H1 (cell line): ENCODE data around the gene ROGDI. TPM values are rescaled to one million over a fixed set of nuclear protein-coding genes. Genes with fewer than 3 reads are reported as not detected.

Source experiments
- CTCF ChIA-PET: fragments of 300-600 bp; sonication (Branson Sonifier 250); formaldehyde crosslinking; loops from one replicate; lab custom pipeline; 2021; ENCODE audit not compliant: partially characterized antibody; lab: Charles Lee
- POLR2A ChIA-PET: fragments of 300-600 bp; sonication (Branson Sonifier 250); formaldehyde crosslinking; loops from one replicate; lab custom pipeline; 2021; ENCODE audit warnings: inconsistent platforms; ENCODE audit not compliant: partially characterized antibody; lab: Charles Lee
- DNase-seq, 2 experiments: peaks; one replicate each; pipeline versions ENCODE4 v3.0.0 to v3.0.0-alpha.2; 2010 to 2022; ENCODE audit warnings: low spot score in 2 of 2, low read depth in 1 of 2, mixed read lengths in 1 of 2
- FAIRE-seq: peaks from 2 replicates; lab custom pipeline; 2011; peaks lifted over from hg19 to GRCh38; lab: Jason Lieb, UNC
- H2AFZ ChIP-seq: 2 replicates; pipeline ENCODE4 v1.8.1; 2012; ENCODE audit warnings: low read length, inconsistent platforms
- H2AK5ac ChIP-seq: 2 replicates; pipeline ENCODE4 v1.6.1; 2013; ENCODE audit warnings: low read depth, low read length
- H2BK120ac ChIP-seq: replicated peaks from 2 replicates; pipeline ENCODE3; 2013; ENCODE audit warnings: low read depth, low read length, inconsistent platforms
- H2BK12ac ChIP-seq: 2 replicates; pipeline ENCODE4 v1.6.1; 2013; ENCODE audit warnings: low read depth, low read length
- H2BK15ac ChIP-seq: 2 replicates; pipeline ENCODE4 v1.6.1; 2013; ENCODE audit warnings: low read length
- H2BK20ac ChIP-seq: 2 replicates; pipeline ENCODE4 v1.6.1; 2013; ENCODE audit warnings: low read length
- H2BK5ac ChIP-seq: 2 replicates; pipeline ENCODE4 v1.6.1; 2013; ENCODE audit warnings: low read depth, low read length
- H3K14ac ChIP-seq: 2 replicates; pipeline ENCODE4 v1.6.1; 2013; ENCODE audit warnings: inconsistent platforms; ENCODE audit not compliant: insufficient read length
- H3K18ac ChIP-seq: 2 replicates; pipeline ENCODE4 v1.6.1; 2013; ENCODE audit warnings: low read length; ENCODE audit errors: extremely low read depth
- H3K23ac ChIP-seq: 2 replicates; pipeline ENCODE4 v1.6.1; 2013; ENCODE audit warnings: inconsistent platforms; ENCODE audit not compliant: insufficient read length
- H3K23me2 ChIP-seq: 2 replicates; pipeline ENCODE4 v1.6.1; 2013; ENCODE audit warnings: low read depth, low read length
- H3K27ac ChIP-seq: 2 replicates; pipeline ENCODE4 v1.6.1; 2011; ENCODE audit warnings: low read depth, low read length, inconsistent platforms
- H3K27me3 ChIP-seq, 4 experiments: replicated peaks in 1 of 4; 1 replicate in 1 of 4; 2 replicates in 3 of 4; pipeline versions ENCODE4 v1.6.1 to v1.8.1; 2011 to 2013; ENCODE audit warnings: low read length in 3 of 4, mild to moderate bottlenecking in 3 of 4, inconsistent platforms in 2 of 4, mixed read lengths in 2 of 4, moderate library complexity in 1 of 4; ENCODE audit not compliant: control insufficient read depth in 3 of 4, insufficient read depth in 3 of 4; ENCODE audit errors: extremely low read depth in 1 of 4
- H3K36me3 ChIP-seq, 4 experiments: 2 replicates each; pipeline versions ENCODE4 v1.6.1 to v1.8.1; 2011 to 2013; ENCODE audit warnings: mild to moderate bottlenecking in 4 of 4, low read length in 3 of 4, moderate library complexity in 2 of 4, control low read depth in 1 of 4, inconsistent platforms in 1 of 4; ENCODE audit not compliant: insufficient read depth in 4 of 4, control insufficient read depth in 2 of 4
- H3K4ac ChIP-seq: replicated peaks from 2 replicates; pipeline ENCODE3; 2013; ENCODE audit warnings: low read length, low read depth, mixed read lengths, inconsistent platforms; ENCODE audit not compliant: insufficient read length
- H3K4me1 ChIP-seq, 4 experiments: replicated peaks in 1 of 4; 1 replicate in 1 of 4; 2 replicates in 3 of 4; pipeline versions ENCODE4 v1.6.1 to v1.8.1; 2011 to 2013; ENCODE audit warnings: low read length in 3 of 4, inconsistent platforms in 2 of 4, mixed read lengths in 1 of 4; ENCODE audit not compliant: insufficient read depth in 4 of 4, control insufficient read depth in 3 of 4
- H3K4me2 ChIP-seq, 2 experiments: 2 replicates each; pipeline versions ENCODE4 v1.6.1 to v1.8.1; 2011 to 2013; ENCODE audit warnings: low read depth in 2 of 2, low read length in 2 of 2, control low read depth in 1 of 2, inconsistent platforms in 1 of 2, mild to moderate bottlenecking in 1 of 2; ENCODE audit not compliant: insufficient read depth in 1 of 2
- H3K4me3 ChIP-seq, 4 experiments: fragments of 200-600, 300-600 bp in 1 of 4; sonication (generic), shearing (Covaris generic), sonication (Bioruptor Twin) in 1 of 4; 2 replicates each; pipeline versions ENCODE4 v1.5.1 to v1.8.1; 2011 to 2016; ENCODE audit warnings: low read length in 4 of 4, low read depth in 3 of 4, control low read depth in 2 of 4, inconsistent platforms in 2 of 4, mild to moderate bottlenecking in 2 of 4, mixed read lengths in 1 of 4, moderate library complexity in 1 of 4; ENCODE audit not compliant: insufficient read depth in 2 of 4; ENCODE audit errors: extremely low read depth in 1 of 4
- H3K56ac ChIP-seq: replicated peaks from 2 replicates; pipeline ENCODE3; 2013; ENCODE audit warnings: low read depth, mild to moderate bottlenecking, mixed read lengths, low read length, inconsistent platforms; ENCODE audit not compliant: insufficient read length
- H3K79me1 ChIP-seq: 2 replicates; pipeline ENCODE4 v1.6.1; 2013; ENCODE audit warnings: low read depth, low read length, control low read depth
- H3K79me2 ChIP-seq, 2 experiments: 2 replicates each; pipeline versions ENCODE4 v1.6.1 to v1.8.1; 2012 to 2013; ENCODE audit warnings: low read length in 2 of 2, mild to moderate bottlenecking in 2 of 2, inconsistent platforms in 1 of 2; ENCODE audit not compliant: insufficient read depth in 2 of 2, control insufficient read depth in 1 of 2
- H3K9ac ChIP-seq, 4 experiments: replicated peaks in 1 of 4; 1 replicate in 1 of 4; 2 replicates in 3 of 4; pipeline versions ENCODE4 v1.6.1 to v1.8.1; 2011 to 2013; ENCODE audit warnings: low read depth in 3 of 4, low read length in 3 of 4, control low read depth in 2 of 4, mild to moderate bottlenecking in 2 of 4, moderate library complexity in 2 of 4, inconsistent platforms in 1 of 4; ENCODE audit errors: extremely low read depth in 1 of 4
- H3K9me3 ChIP-seq, 2 experiments: 2 replicates each; pipeline versions ENCODE4 v1.6.1 to v1.8.1; 2012 to 2013; ENCODE audit warnings: mild to moderate bottlenecking in 2 of 2, moderate library complexity in 2 of 2, control low read depth in 1 of 2, inconsistent platforms in 1 of 2, low read depth in 1 of 2, low read length in 1 of 2, mixed read lengths in 1 of 2; ENCODE audit not compliant: insufficient read depth in 2 of 2
- H4K20me1 ChIP-seq, 2 experiments: replicated peaks in 1 of 2; 2 replicates each; pipeline versions ENCODE3 to v1.8.1; 2011 to 2013; ENCODE audit warnings: inconsistent platforms in 2 of 2, low read length in 2 of 2, mild to moderate bottlenecking in 1 of 2; ENCODE audit not compliant: insufficient read depth in 2 of 2, control insufficient read depth in 1 of 2
- H4K5ac ChIP-seq: 2 replicates; pipeline ENCODE4 v1.6.1; 2013; ENCODE audit warnings: low read length, low read depth, mixed read lengths, inconsistent platforms; ENCODE audit not compliant: insufficient read length
- H4K8ac ChIP-seq: 2 replicates; pipeline ENCODE4 v1.8.0; 2013; ENCODE audit warnings: mild to moderate bottlenecking, moderate library complexity, low read length, inconsistent platforms; ENCODE audit not compliant: insufficient read depth; ENCODE audit errors: extremely low read depth
- H4K91ac ChIP-seq: replicated peaks from 2 replicates; pipeline ENCODE3; 2013; ENCODE audit warnings: low read length, mixed read lengths, inconsistent platforms; ENCODE audit not compliant: insufficient read length
- BCL11A ChIP-seq, 2 experiments: IDR thresholded peaks; one replicate each; pipeline ENCODE4 v1.6.1; 2011; ENCODE audit warnings: low read depth in 2 of 2, low read length in 2 of 2, mild to moderate bottlenecking in 2 of 2
- EP300 ChIP-seq, 2 experiments: IDR thresholded peaks; 1 replicate in 1 of 2; 2 replicates in 1 of 2; pipeline ENCODE4 v1.6.1; 2011 to 2012; ENCODE audit warnings: low read depth in 2 of 2, low read length in 2 of 2, mild to moderate bottlenecking in 2 of 2, borderline replicate concordance in 1 of 2, inconsistent platforms in 1 of 2, moderate library complexity in 1 of 2
- KDM1A ChIP-seq: fragments of 200-600, 300-600 bp; sonication (generic); IDR thresholded peaks from 2 replicates; pipeline ENCODE4 v1.7.1; 2016; ENCODE audit warnings: mild to moderate bottlenecking, low read length, borderline replicate concordance
- RBBP5 ChIP-seq: IDR thresholded peaks from 2 replicates; pipeline ENCODE4 v1.7.1; 2012; ENCODE audit warnings: low read depth, mild to moderate bottlenecking, inconsistent platforms, low read length, moderate library complexity, borderline replicate concordance
- RFX5 ChIP-seq: IDR thresholded peaks from 2 replicates; pipeline ENCODE4 v1.6.1; 2011; ENCODE audit warnings: low read depth, low read length, improper control_type of control experiment, borderline replicate concordance
- SP2 ChIP-seq: IDR thresholded peaks from 2 replicates; pipeline ENCODE4 v1.6.1; 2012; ENCODE audit warnings: mild to moderate bottlenecking, low read length, inconsistent platforms
- WGBS, 2 experiments: shearing (Covaris generic) in 1 of 2; methylation state at CpG; one replicate each; pipeline versions ENCODE4 v1.1.6 to v1.1.7; 2013 to 2015; ENCODE audit warnings: low lambda C conversion rate in 2 of 2, mixed read lengths in 2 of 2, inconsistent platforms in 1 of 2, low coverage in 1 of 2, missing lambda C conversion rate in 1 of 2; ENCODE audit not compliant: insufficient replicate concordance in 2 of 2, insufficient coverage in 1 of 2, insufficient read length in 1 of 2; ENCODE audit errors: extremely low coverage in 1 of 2, missing lambda C conversion rate in 1 of 2; 5-methylcytosine and 5-hydroxymethylcytosine counted together
- polyA plus RNA-seq, 7 experiments: library from polyadenylated mRNA; depleted of rRNA in 3 of 7; stranded (reverse) in 5 of 7; unstranded in 2 of 7; fragments of >200 nt in 5 of 7; fragments of 200-250 nt in 2 of 7; gene quantifications; 1 replicate in 5 of 7; 2 replicates in 1 of 7; 4 replicates in 1 of 7; pipeline versions ENCODE4 v1.2.1 to v1.2.3, GENCODE V29; 2011 to 2013; ENCODE audit warnings: missing spikeins in 2 of 7, mixed read lengths in 2 of 7
- total RNA-seq: library from RNA; stranded (reverse); fragmentation: NEBNext Ultra II Directional; extraction: Animal tissue kit (Norgen Biotek cat#: 25700); gene quantifications from 2 replicates; pipeline ENCODE4 v1.2.1, GENCODE V29; 2021
- TF ChIP-seq, protein P1 (sequence below): IDR thresholded peaks from 2 replicates; pipeline ENCODE4 v1.6.1; 2011; ENCODE audit warnings: low read depth, mild to moderate bottlenecking, low read length; ENCODE audit not compliant: insufficient read depth
- TF ChIP-seq, protein P2 (sequence below): IDR thresholded peaks from 2 replicates; pipeline ENCODE4 v1.6.1; 2012; ENCODE audit warnings: inconsistent platforms

ROGDI gene
- total and polyA plus RNA-seq, 2 of the 8 experiments (the other 6 are each of a cell fraction or from before 2014, with no cell fraction given): 27.4 to 68.4 TPM

- Histone ChIP-seq H2AK5ac (no peak overlapping the region), H2BK15ac (no peak overlapping the region), H3K79me2 (no peaks in the 10 kb centered on the region), H3K79me1 (no peaks in the 10 kb centered on the region; the same call in none of the 2 replicates), H2AFZ (no peak overlapping the region), H4K91ac (no peak overlapping the region), H4K20me1 (peaks cover 3 to 9% of the 10 kb centered on the region in 2 experiments), H3K27ac (no peak overlapping the region), H2BK12ac (no peak overlapping the region), H3K56ac (no peak overlapping the region), H3K36me3 (peaks cover 14 to 53% (median 36%) of the 10 kb centered on the region in 4 experiments; a peak in 7 of 8 replicates), H4K8ac (no peak overlapping the region), H3K9ac (no peak overlapping the region), H3K23ac (no peak overlapping the region), H2BK120ac (no peak overlapping the region), H3K4me3 (no peak overlapping the region), H3K14ac (no peak overlapping the region), H3K4me2 (no peak overlapping the region), H3K4ac (no peak overlapping the region), H2BK20ac (no peak overlapping the region), H3K27me3 (no peaks in the 10 kb centered on the region), H3K9me3 (peaks cover 0 to 5% of the 10 kb centered on the region in 2 experiments; a peak in 1 of 4 replicates), H3K18ac (no peak overlapping the region), H2BK5ac (no peak overlapping the region), H3K4me1 (no peaks in the 10 kb centered on the region), H4K5ac (no peak overlapping the region), H3K23me2 (no peaks in the 10 kb centered on the region)
- WGBS, 2 experiments: 92% methylated on average over 6 of the region's 6 CpGs; no CpG with 5 or more reads in 1 of the 2 experiments
- FAIRE-seq: no peak
- CTCF ChIA-PET: no interaction called here
- TF ChIP-seq EP300 (IDR thresholded peaks at IDR 0.05; ENCODE audit: borderline replicate concordance in 1 of 2, low read depth in 2 of 2, low read length in 2 of 2): no peak
- no peak for TF ChIP-seq RBBP5
- TF ChIP-seq, protein P1, sequence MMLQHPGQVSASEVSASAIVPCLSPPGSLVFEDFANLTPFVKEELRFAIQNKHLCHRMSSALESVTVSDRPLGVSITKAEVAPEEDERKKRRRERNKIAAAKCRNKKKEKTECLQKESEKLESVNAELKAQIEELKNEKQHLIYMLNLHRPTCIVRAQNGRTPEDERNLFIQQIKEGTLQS: no peak
- no peak for TF ChIP-seq SP2
- TF ChIP-seq, protein P2, sequence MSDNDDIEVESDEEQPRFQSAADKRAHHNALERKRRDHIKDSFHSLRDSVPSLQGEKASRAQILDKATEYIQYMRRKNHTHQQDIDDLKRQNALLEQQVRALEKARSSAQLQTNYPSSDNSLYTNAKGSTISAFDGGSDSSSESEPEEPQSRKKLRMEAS: no peak
- peak; percentile 42; the same call in 1 of the 2 replicates for TF ChIP-seq KDM1A
- no peak for TF ChIP-seq BCL11A (IDR thresholded peaks at IDR 0.05; ENCODE audit: low read depth in 2 of 2, low read length in 2 of 2)
- TF ChIP-seq RFX5: no peak
- DNase-seq: no peak
- POLR2A ChIA-PET: interaction anchor here (0.7 to 1.4 kb wide), 2 partner anchors 11 kb away, joined by 3 read pairs; partner anchors contain the start of gene ZNF500
These were observed 46.7 kb downstream of the ROGDI start for GRCh38 chr16:4755687-4756086.
